D721Med (cell line): ENCODE data around the gene KCTD15.
A peak's percentile ranks its signal among the peaks of the same experiment; 100 is the strongest.

Experiments
- DNase-seq: peaks from one replicate; pipeline ENCODE4 v3.0.0; 2011; ENCODE audit warnings: low spot score; ENCODE audit not compliant: insufficient read length
- FAIRE-seq: peaks from 2 replicates; lab custom pipeline; 2011; peaks lifted over from hg19 to GRCh38; lab: Jason Lieb, UNC
- CTCF ChIP-seq: IDR thresholded peaks from 2 replicates; pipeline ENCODE4 v1.5.1; 2012; ENCODE audit warnings: mild to moderate bottlenecking, control low read depth; ENCODE audit not compliant: insufficient read depth; ENCODE audit errors: missing control alignments

Gene KCTD15

DNA sequence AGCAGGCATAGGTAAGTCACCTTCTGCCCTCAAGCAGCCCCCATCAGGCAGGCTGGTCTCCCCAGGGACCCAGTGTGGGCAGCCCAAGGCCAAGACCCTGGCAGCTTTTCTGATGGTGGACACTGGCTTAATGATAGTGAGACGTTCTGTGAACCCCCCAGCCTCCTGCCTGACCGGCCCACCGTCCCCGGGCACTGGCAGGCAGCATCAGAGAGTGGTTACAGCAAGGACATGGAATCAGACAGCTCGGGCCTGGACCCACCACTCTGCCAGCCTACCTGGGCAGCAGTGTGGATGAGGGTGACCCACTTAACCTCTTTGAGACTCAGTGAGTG lies 45.3 kb upstream of the KCTD15 start:
- DNase-seq (no peak), FAIRE-seq (no peak)
- no peak for TF ChIP-seq CTCF

- FAIRE-seq (no peak), DNase-seq (peak; percentile 58)
- TF ChIP-seq CTCF = no peak
These were observed 44.5 kb upstream of the KCTD15 start for GRCh38 chr19:33752018-33752800.

- no peak for FAIRE-seq
- DNase-seq = no peak
- TF ChIP-seq CTCF = no peak
These were observed 43.7 kb upstream of the KCTD15 start for GRCh38 chr19:33752945-33753344.

GRCh38 chr19:33754361-33754760 lies 42.3 kb upstream of the KCTD15 start:
- TF ChIP-seq CTCF = no peak
- FAIRE-seq = no peak

GRCh38 chr19:33755099-33756035 lies 41.3 kb upstream of the KCTD15 start:
- no peak for TF ChIP-seq CTCF

More at GRCh38 chr19:33754361-33754760, 42.3 kb upstream of the KCTD15 start:
- no peak for DNase-seq

DNA sequence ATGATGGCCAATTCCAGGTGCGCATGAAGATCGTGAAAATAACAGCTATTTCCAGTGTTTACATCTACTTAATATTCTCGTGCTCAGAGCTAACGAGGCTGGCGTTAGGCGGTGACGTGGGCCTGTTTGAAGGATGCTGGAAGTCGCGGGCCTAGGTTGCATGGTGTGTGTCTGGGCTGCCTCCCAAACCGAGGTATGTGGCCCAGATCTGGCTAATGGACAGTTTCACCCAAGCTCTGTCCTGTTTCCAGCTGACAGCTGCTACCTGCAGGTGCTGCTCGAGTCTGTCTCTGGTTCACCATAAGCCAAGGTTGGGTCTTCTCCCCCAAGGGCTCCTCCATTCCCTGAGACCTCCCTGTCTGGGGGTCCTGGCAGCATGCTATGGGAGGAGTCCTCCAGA lies 40.5 kb upstream of the KCTD15 start:
- no peak for DNase-seq
- no peak for TF ChIP-seq CTCF
- no peak for FAIRE-seq

More at GRCh38 chr19:33755099-33756035, 41.3 kb upstream of the KCTD15 start:
- FAIRE-seq (no peak), DNase-seq (peak; percentile 61)

- no peak for FAIRE-seq
- DNase-seq = no peak
- no peak for TF ChIP-seq CTCF
These were observed 38.1 kb upstream of the KCTD15 start for GRCh38 chr19:33758541-33759013.
